Endodermal cell (in vitro differentiated cells): Measurements from ENCODE around the gene PRR36. TPM values are rescaled to one million over a fixed set of nuclear protein-coding genes. Genes with fewer than 3 reads are reported as not detected.

Experiments used
- DNase-seq: peaks from one replicate; pipeline ENCODE4 v3.0.0-alpha.2; 2017
- H3K27ac ChIP-seq: 2 replicates; pipeline ENCODE4 v1.5.1; 2013; ENCODE audit warnings: mild to moderate bottlenecking, low read depth, low read length, moderate library complexity
- H3K27me3 ChIP-seq: 2 replicates; pipeline ENCODE4 v1.6.1; 2013; ENCODE audit warnings: mild to moderate bottlenecking, low read length, moderate library complexity; ENCODE audit not compliant: insufficient read depth, control insufficient read depth, poor library complexity, severe bottlenecking
- H3K36me3 ChIP-seq: 2 replicates; pipeline ENCODE4 v1.7.0; 2013; ENCODE audit warnings: mild to moderate bottlenecking, low read length, moderate library complexity; ENCODE audit not compliant: control insufficient read depth, insufficient read depth
- H3K4me1 ChIP-seq: one replicate; pipeline ENCODE4 v1.7.0; 2013; ENCODE audit warnings: low read length; ENCODE audit not compliant: control insufficient read depth, insufficient read depth
- H3K4me3 ChIP-seq: 2 replicates; pipeline ENCODE4 v1.5.1; 2013; ENCODE audit warnings: mild to moderate bottlenecking, low read length, moderate library complexity
- H3K9ac ChIP-seq: 2 replicates; pipeline ENCODE4 v1.6.1; 2013; ENCODE audit warnings: mild to moderate bottlenecking, low read length, moderate library complexity; ENCODE audit not compliant: poor library complexity, severe bottlenecking; ENCODE audit errors: extremely low read depth
- H3K9me3 ChIP-seq: 2 replicates; pipeline ENCODE4 v1.6.1; 2013; ENCODE audit warnings: mild to moderate bottlenecking, low read length, moderate library complexity; ENCODE audit not compliant: control insufficient read depth
- H3K27ac Mint-ChIP-seq: 2 replicates; pipeline ENCODE4 v1.8.0; 2020; ENCODE audit warnings: mixed read lengths
- H3K27me3 Mint-ChIP-seq: 2 replicates; pipeline ENCODE4 v1.8.0; 2021; ENCODE audit warnings: mild to moderate bottlenecking, mixed read lengths; ENCODE audit not compliant: insufficient read depth
- H3K36me3 Mint-ChIP-seq: 2 replicates; pipeline ENCODE4 v1.8.0; 2020; ENCODE audit warnings: low read depth, mixed read lengths
- H3K4me1 Mint-ChIP-seq: 2 replicates; pipeline ENCODE4 v1.8.0; 2020; ENCODE audit warnings: mixed read lengths
- H3K4me3 Mint-ChIP-seq: 2 replicates; pipeline ENCODE4 v1.8.0; 2020; ENCODE audit warnings: mild to moderate bottlenecking, moderate library complexity, mixed read lengths
- H3K9me3 Mint-ChIP-seq: 2 replicates; pipeline ENCODE4 v1.8.0; 2020; ENCODE audit warnings: mild to moderate bottlenecking, mixed read lengths
- CTCF ChIP-seq: fragments of 200-600 bp; sonication (generic); conservative IDR thresholded peaks from 2 replicates; pipeline ENCODE4 v1.5.0; 2021; ENCODE audit warnings: antibody characterized with exemption, mild to moderate bottlenecking
- WGBS, 2 experiments: methylation state at CpG; one replicate each; pipeline versions ENCODE4 v1.1.5 to v1.1.7; 2013; ENCODE audit warnings: missing lambda C conversion rate in 2 of 2, mixed read lengths in 1 of 2; ENCODE audit not compliant: insufficient coverage in 1 of 2, insufficient read length in 1 of 2; 5-methylcytosine and 5-hydroxymethylcytosine counted together
- total RNA-seq, 2 donors: library from RNA; stranded (reverse); fragmentation: NEBNext Ultra II Directional in 1 of 2; extraction: Animal tissue kit (Norgen Biotek cat#: 25700) in 1 of 2; gene quantifications; 2 replicates in 1 of 2; 3 replicates in 1 of 2; pipeline ENCODE4 v1.2.1, GENCODE V29; 2021

The PRR36 gene
- total RNA-seq, 2 donors from 2014 or later, result 9.5 to 20.2 TPM

GRCh38 chr19:7907122-7907521 is 32.9 kb upstream of the PRR36 start:
- Mint-ChIP-seq H3K27me3 (no peaks in the 10 kb centered on the region), H3K9me3 (no peaks in the 10 kb centered on the region), H3K27ac (no peak overlapping the region), H3K4me3 (no peak overlapping the region), H3K36me3 (peaks cover 15% of the 10 kb centered on the region), H3K4me1 (peaks cover 11% of the 10 kb centered on the region)
- no peak for DNase-seq
- Histone ChIP-seq H3K9ac (no peak overlapping the region), H3K27me3 (no peaks in the 10 kb centered on the region), H3K9me3 (no peaks in the 10 kb centered on the region), H3K4me3 (no peak overlapping the region), H3K36me3 (peaks cover 30% of the 10 kb centered on the region), H3K27ac (no peak overlapping the region), H3K4me1 (no peaks in the 10 kb centered on the region)
- WGBS, 2 experiments, result 95 to 97% methylated on average over 17 to 19 of the region's 19 CpGs
- no peak for TF ChIP-seq CTCF

GRCh38 chr19:7905859-7906258 is 31.7 kb upstream of the PRR36 start:
- Histone ChIP-seq H3K27ac (no peak overlapping the region), H3K36me3 (peaks cover 21% of the 10 kb centered on the region), H3K4me3 (no peak overlapping the region), H3K9ac (no peak overlapping the region), H3K4me1 (no peaks in the 10 kb centered on the region), H3K9me3 (no peaks in the 10 kb centered on the region), H3K27me3 (no peaks in the 10 kb centered on the region)
- no peak for DNase-seq
- 94 to 100% methylated on average over 4 to 10 of the region's 10 CpGs for WGBS, 2 experiments
- peaks cover 9% of the 10 kb centered on the region for H3K36me3 Mint-ChIP-seq
- peak overlapping the region; percentile 81 for H3K4me3 Mint-ChIP-seq
- H3K9me3 Mint-ChIP-seq, result no peaks in the 10 kb centered on the region
- peak overlapping the region; percentile 12 for H3K27ac Mint-ChIP-seq
- TF ChIP-seq CTCF, result no peak
- no peaks in the 10 kb centered on the region for H3K27me3 Mint-ChIP-seq
- H3K4me1 Mint-ChIP-seq, result peaks cover 11% of the 10 kb centered on the region

- Mint-ChIP-seq H3K27me3 (no peaks in the 10 kb centered on the region), H3K4me3 (peak overlapping the region; percentile 81), H3K27ac (peak overlapping the region; percentile 12), H3K9me3 (no peaks in the 10 kb centered on the region), H3K4me1 (peaks cover 11% of the 10 kb centered on the region), H3K36me3 (peaks cover 4% of the 10 kb centered on the region)
- Histone ChIP-seq H3K9me3 (no peaks in the 10 kb centered on the region), H3K4me3 (peak overlapping the region; percentile 91), H3K27me3 (no peaks in the 10 kb centered on the region), H3K4me1 (no peaks in the 10 kb centered on the region), H3K9ac (no peak overlapping the region), H3K36me3 (peaks cover 17% of the 10 kb centered on the region), H3K27ac (no peak overlapping the region)
- no peak for TF ChIP-seq CTCF
- no peak for DNase-seq
- WGBS, 2 experiments, result 61 to 83% methylated on average over 5 to 10 of the region's 10 CpGs
Measured at GRCh38 chr19:7905268-7905667, 31.1 kb upstream of the PRR36 start.
